GM10847 (cell line): ENCODE data around the gene PRKAR1B.

ENCODE experiments used
- POLR2A ChIP-seq: IDR thresholded peaks from 2 replicates; pipeline ENCODE4 v1.6.1; 2011; ENCODE audit not compliant: insufficient read length; ENCODE audit errors: extremely low read depth

The PRKAR1B gene

GRCh38 chr7:727104-727805 lies at the start of gene PRKAR1B:
Gene PRKAR1B (minus strand): TSS chr7:727281. CDS start chr7:711505, 15,776 bp downstream.
- no peak for TF ChIP-seq POLR2A

- TF ChIP-seq POLR2A: no peak
Observed at GRCh38 chr7:776381-776780, 49.3 kb upstream of the PRKAR1B start.

- TF ChIP-seq POLR2A: no peak
Observed at GRCh38 chr7:774161-775109, 47.4 kb upstream of the PRKAR1B start.

DNA sequence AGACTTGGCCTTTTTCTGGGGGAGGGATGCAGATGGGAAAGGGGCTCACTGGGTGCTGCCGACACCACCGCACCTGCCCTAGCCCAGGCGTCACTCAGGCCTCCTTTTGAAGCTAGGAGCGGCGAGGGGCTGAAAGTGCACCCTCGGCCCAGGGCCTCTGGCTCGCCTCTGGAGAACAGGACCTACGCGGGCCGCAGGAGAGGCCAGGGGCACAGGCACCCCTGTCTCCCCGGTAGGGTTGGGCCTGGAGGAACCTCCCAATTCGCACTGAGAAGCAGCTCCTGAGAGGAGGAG lies 46.5 kb upstream of the PRKAR1B start:
- no peak for TF ChIP-seq POLR2A

DNA sequence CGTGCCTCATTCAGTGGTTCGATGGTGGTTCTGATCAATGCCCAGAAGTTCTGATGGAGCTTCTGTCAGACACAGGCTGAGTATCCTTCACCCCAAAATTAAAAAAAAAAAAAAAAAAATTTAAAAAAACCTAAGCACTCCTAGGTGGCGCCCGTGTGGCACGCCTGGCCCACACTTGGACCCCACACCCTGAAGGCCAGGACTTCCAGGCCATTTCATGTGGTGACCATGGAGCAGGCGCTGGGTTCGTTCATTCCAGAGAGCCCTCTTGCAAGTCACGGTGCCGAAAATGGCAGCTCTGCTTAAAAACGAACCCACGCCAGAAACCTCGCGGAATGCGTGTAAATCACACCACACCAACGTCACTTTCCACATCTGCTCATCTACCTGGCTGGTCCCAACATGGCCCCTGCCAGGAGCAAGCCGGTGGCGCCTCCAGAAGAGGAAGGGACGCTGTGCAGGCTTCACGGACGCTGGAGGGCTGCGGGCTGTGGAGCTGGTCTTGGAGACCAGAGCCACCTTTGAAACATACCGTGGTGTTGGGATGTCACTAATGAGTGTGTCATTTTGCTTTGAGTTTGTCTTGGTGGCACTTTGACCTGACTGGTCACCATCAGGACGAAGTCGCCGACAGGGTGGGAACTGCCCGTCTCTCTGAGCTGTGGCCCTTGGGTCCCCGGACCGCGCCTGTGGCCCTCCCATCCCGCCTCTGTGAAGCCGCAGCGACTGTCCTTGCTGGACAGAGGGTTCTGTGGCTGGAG lies 46.0 kb upstream of the PRKAR1B start:
- no peak for TF ChIP-seq POLR2A

DNA sequence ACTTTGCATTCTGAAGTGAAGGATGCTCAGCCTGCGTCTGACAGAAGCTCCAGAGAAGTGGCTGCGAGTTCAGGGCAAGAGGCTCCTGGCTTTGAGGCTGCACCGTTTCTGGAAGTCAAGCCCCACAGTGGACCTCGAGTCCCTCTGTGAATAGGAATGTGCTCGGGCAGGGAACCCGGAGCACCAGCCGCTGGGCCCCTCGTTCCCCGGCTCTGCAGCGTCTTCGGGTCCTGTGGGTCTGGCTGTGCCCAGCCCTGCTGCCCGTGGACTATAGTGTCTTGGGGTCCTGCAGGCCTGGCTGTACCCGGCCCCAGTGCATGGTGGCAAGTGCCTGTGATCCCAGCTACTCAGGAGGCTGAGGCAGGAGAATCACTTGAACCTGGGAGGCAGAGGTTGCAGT lies 45.3 kb upstream of the PRKAR1B start:
- TF ChIP-seq POLR2A: no peak

GRCh38 chr7:772005-772294 lies 44.9 kb upstream of the PRKAR1B start:
- no peak for TF ChIP-seq POLR2A

DNA sequence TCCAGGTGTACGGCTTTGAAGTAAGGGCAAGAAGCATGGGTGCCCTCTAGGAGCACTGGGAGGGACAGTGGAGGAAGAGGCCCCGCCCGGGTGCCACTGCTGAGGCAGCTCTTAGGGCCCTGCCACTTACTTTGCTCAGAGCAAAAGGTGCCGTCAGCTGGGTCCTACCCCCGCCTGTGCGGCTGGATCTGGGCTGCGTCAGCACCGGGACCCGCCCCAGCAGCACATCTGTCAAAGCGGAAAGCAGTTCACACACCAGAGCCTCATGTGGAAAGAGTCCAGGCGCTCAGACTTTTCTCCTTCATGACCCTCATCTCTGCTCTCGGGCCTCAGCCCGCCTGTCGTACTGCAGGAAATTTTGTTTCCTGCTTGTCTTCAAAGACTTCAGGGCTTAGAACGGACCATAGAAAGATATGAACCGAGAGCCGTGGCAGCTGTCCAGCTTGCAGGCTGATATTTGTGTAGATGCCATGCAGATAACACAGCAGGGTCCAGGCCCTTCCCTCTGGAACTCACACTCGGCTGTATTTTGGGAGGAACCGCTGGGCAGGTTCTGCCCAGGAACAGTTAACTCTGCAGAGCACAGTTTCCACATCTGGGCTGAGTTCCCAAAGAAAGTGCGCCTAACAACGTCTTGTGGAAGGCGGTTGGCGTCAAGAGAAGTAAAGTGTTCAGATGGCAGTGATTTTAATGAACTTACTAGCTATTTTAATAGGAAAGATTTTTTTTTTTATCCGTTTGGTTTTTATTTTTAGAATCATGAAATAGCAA lies 44.3 kb upstream of the PRKAR1B start:
- no peak for TF ChIP-seq POLR2A

GRCh38 chr7:770741-771166 lies 43.7 kb upstream of the PRKAR1B start:
- no peak for TF ChIP-seq POLR2A

- no peak for TF ChIP-seq POLR2A
Observed at GRCh38 chr7:770336-770735, 43.3 kb upstream of the PRKAR1B start.

GRCh38 chr7:768881-769504 lies 41.9 kb upstream of the PRKAR1B start:
- no peak for TF ChIP-seq POLR2A

GRCh38 chr7:767941-768731 lies 41.1 kb upstream of the PRKAR1B start:
- TF ChIP-seq POLR2A: no peak

GRCh38 chr7:767580-767940 lies 40.5 kb upstream of the PRKAR1B start:
- no peak for TF ChIP-seq POLR2A

GRCh38 chr7:765383-765782 lies 38.3 kb upstream of the PRKAR1B start:
- TF ChIP-seq POLR2A: no peak
